Hepatocyte (in vitro differentiated cells): ENCODE measurements around the gene GPX2.

ENCODE experiments used
- CTCF ChIP-seq: fragments of 200-600 bp; sonication (generic); IDR thresholded peaks from 2 replicates; pipeline ENCODE4 v1.5.1; 2016; ENCODE audit warnings: antibody characterized with exemption, mild to moderate bottlenecking; ENCODE audit not compliant: poor library complexity
- EZH2phosphoT487 ChIP-seq: fragments of 200-600 bp; sonication (generic); IDR thresholded peaks from one replicate; pipeline ENCODE4 v1.6.1; 2018; ENCODE audit warnings: antibody characterized with exemption, mild to moderate bottlenecking, low read depth, moderate library complexity; ENCODE audit not compliant: unreplicated experiment, severe bottlenecking

GRCh38 chr14:64971491-64971942 lies 29.0 kb upstream of the GPX2 start:
- TF ChIP-seq CTCF = no peak
- TF ChIP-seq EZH2phosphoT487 = no peak
